Measurements from ENCODE around the gene BRI3.

BRI3 gene

DNA sequence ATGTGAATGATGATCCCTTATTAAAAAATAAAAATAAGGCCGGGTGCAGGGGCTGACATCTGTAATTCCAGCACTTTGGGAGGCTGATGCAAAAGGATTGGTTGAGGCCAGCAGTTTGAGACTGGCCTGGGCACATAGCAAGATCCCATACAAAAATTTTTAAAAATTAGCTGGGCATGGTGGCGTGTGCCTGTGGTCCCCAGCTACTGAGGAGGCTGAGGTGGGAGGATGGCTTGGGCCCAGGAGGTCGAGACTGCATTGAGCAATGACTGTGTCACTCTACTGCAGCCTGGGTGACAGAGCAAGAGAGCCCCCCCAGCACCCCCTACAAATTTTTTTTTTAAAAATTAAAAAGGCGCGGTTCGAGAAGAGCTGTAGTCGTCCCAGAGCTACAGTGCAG, 1.2 kb upstream of the BRI3 start:
- no peak overlapping the region for H3K27ac ChIP-seq (ENCODE audit: low read depth, low read length)
- 0 out of 2 replicates have a peak, but pooled peaks cover 4% of the 10 kb centered on the region for H3K36me3 ChIP-seq (ENCODE audit: insufficient read depth, low read length)
- no peaks in the 10 kb centered on the region for H3K27me3 ChIP-seq (ENCODE audit: insufficient read depth, low read length)
- no peaks in the 10 kb centered on the region for H3K9me3 ChIP-seq (ENCODE audit: insufficient read depth, low read depth, low read length)
- no peak overlapping the region; the same call in 1 of the 2 replicates for H3K9ac ChIP-seq (ENCODE audit: low read depth, low read length)
- H3K4me1 ChIP-seq (ENCODE audit: insufficient read depth, low read length): peaks cover 13% of the 10 kb centered on the region; the same call in 1 of the 2 replicates
- H3K4me3 ChIP-seq (ENCODE audit: low read length): peak overlapping the region; percentile 65
- 71% methylated on average over 7 of the region's 7 CpGs for WGBS

DNA sequence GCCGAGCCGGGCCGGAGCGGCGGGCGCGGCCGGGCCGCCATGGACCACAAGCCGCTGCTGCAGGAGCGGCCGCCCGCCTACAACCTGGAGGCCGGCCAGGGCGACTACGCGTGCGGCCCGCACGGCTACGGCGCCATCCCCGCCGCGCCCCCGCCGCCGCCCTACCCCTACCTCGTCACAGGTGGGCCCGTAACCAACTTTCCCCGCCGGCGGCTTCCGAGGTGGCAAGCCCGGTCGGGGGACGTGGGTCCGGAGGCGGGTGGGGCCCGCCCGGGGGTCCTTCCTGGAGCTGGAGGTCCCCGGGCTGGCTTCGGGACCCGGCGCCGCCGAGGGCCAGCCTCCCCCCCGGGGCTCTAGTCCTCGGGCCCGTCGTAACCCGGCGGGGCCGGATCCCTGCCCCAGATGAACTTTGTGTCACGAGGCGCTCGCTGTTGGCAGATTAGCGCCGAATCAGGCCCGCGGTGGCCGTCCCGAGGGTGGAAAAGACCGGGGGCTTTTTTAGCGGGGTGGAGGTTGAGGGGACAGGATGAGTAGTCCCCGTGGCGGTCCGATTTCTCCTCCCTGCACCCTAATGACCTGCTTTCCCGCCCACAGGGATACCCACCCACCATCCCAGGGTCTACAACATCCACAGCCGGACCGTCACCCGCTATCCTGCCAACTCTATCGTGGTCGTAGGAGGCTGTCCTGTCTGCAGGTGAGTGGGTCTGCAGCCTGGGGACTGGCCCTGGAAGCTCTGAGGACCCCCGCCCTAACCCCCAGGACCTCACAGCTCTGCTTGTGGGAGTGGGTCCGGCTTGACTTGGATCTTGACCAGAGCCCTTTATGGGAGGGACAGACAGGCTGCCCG, 496 bp downstream of the BRI3 start:
- Histone ChIP-seq H3K9me3 (ENCODE audit: insufficient read depth, low read depth, low read length) (no peaks in the 10 kb centered on the region), H3K9ac (ENCODE audit: low read depth, low read length) (peak overlapping the region; percentile 81), H3K27me3 (ENCODE audit: insufficient read depth, low read length) (no peaks in the 10 kb centered on the region), H3K4me1 (ENCODE audit: insufficient read depth, low read length) (peaks cover 24% of the 10 kb centered on the region), H3K27ac (ENCODE audit: low read depth, low read length) (no peak overlapping the region), H3K4me3 (ENCODE audit: low read length) (peak overlapping the region; percentile 79), H3K36me3 (ENCODE audit: insufficient read depth, low read length) (0 out of 2 replicates have a peak, but pooled peaks cover 4% of the 10 kb centered on the region)
- 2% methylated on average over 72 of the region's 77 CpGs for WGBS

DNA sequence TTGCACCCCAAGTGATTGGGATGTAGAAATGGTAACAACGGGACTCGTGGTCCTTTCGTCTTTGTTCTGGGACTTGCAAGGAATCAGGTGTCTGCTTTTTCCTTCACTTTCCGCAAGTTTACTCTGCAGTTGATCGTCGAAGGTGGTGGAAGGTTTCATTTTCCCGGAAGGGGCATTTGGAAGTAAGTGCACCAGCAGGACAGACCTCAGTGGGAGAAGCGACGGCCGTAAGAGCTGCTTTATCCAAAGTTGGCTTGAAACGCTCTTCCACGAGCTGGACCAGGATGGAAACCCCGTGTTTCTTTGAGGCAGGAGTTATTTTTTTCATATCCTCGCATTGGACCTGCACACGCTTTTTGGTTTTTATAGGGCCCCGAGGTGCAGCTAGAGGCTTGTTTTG, 1.2 kb downstream of the BRI3 start:
- Histone ChIP-seq H3K36me3 (ENCODE audit: insufficient read depth, low read length) (0 out of 2 replicates have a peak, but pooled peaks cover 4% of the 10 kb centered on the region), H3K27ac (ENCODE audit: low read depth, low read length) (no peak overlapping the region), H3K27me3 (ENCODE audit: insufficient read depth, low read length) (no peaks in the 10 kb centered on the region), H3K4me3 (ENCODE audit: low read length) (peak overlapping the region; percentile 79), H3K4me1 (ENCODE audit: insufficient read depth, low read length) (peaks cover 24% of the 10 kb centered on the region), H3K9ac (ENCODE audit: low read depth, low read length) (peak overlapping the region; percentile 81), H3K9me3 (ENCODE audit: insufficient read depth, low read depth, low read length) (no peaks in the 10 kb centered on the region)
- WGBS: 61% methylated on average over 16 of the region's 16 CpGs

DNA sequence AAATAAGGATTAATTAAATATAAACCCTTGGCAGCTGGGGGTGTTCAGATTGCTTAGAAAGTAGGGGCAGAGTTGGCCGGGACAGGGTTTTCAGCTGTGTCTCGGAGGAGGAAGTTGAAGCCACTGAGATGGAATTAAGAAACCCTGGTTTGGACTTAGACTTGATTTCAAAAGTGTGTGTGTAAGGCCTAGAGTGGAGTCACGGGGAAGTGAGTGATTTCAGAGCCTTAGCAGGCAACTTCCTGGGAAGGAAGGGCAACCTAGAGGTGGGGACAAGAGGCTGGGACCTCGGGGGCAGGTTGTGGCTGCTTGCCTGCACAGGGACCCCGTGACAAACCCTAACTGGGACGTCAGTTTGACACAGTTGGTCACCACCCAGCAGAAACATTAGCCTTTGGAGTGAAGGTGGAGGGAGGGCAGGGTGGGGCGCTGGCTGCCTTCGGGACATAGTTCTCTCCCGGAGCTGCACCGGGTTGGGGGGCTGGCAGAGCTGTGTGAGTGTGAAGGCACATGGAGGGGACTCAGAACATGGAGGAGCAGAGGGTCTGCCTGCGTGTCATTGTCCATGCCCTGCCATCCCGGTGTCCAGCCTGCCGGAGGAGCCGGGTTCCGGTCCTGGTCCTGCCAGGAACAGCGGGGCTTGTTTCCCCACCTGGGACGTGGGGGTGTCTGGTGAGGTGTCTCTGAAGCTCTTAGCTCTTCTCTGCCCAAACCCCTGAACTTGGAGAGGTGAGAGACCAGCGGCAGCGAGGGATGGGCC, 1.8 kb downstream of the BRI3 start:
- Histone ChIP-seq H3K9ac (ENCODE audit: low read depth, low read length) (0 out of 2 replicates have a peak overlapping the region, but pooled peaks have one; percentile 81), H3K27ac (ENCODE audit: low read depth, low read length) (no peak overlapping the region), H3K4me3 (ENCODE audit: low read length) (peak overlapping the region; percentile 79), H3K4me1 (ENCODE audit: insufficient read depth, low read length) (peaks cover 24% of the 10 kb centered on the region), H3K27me3 (ENCODE audit: insufficient read depth, low read length) (no peaks in the 10 kb centered on the region), H3K9me3 (ENCODE audit: insufficient read depth, low read depth, low read length) (no peaks in the 10 kb centered on the region), H3K36me3 (ENCODE audit: insufficient read depth, low read length) (peaks cover 9% of the 10 kb centered on the region; the same call in 1 of the 2 replicates)
- 91% methylated on average over 19 of the region's 19 CpGs for WGBS

DNA sequence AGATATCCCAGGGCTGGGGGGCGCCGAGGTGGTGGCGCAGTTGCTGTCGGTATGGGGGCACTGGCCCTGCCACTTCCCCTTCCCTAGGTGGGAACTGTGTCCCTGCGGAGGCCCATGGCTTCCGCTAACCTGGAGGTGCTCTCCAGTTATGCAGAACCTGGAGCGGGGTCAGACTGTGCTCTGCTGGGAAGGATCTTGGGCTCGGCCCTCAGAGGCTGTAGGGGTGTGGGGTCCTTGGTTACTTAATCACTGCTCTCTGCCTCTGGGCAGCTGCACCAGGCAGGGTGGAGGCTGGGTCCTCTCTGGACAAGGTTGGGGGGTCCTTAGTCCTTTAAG, 2.4 kb downstream of the BRI3 start:
- Histone ChIP-seq H3K27ac (ENCODE audit: low read depth, low read length) (no peak overlapping the region), H3K36me3 (ENCODE audit: insufficient read depth, low read length) (peaks cover 10% of the 10 kb centered on the region; the same call in 1 of the 2 replicates), H3K4me3 (ENCODE audit: low read length) (no peak overlapping the region), H3K9me3 (ENCODE audit: insufficient read depth, low read depth, low read length) (no peaks in the 10 kb centered on the region), H3K27me3 (ENCODE audit: insufficient read depth, low read length) (no peaks in the 10 kb centered on the region), H3K9ac (ENCODE audit: low read depth, low read length) (no peak overlapping the region), H3K4me1 (ENCODE audit: insufficient read depth, low read length) (peaks cover 24% of the 10 kb centered on the region)
- WGBS: 93% methylated on average over 8 of the region's 8 CpGs

DNA sequence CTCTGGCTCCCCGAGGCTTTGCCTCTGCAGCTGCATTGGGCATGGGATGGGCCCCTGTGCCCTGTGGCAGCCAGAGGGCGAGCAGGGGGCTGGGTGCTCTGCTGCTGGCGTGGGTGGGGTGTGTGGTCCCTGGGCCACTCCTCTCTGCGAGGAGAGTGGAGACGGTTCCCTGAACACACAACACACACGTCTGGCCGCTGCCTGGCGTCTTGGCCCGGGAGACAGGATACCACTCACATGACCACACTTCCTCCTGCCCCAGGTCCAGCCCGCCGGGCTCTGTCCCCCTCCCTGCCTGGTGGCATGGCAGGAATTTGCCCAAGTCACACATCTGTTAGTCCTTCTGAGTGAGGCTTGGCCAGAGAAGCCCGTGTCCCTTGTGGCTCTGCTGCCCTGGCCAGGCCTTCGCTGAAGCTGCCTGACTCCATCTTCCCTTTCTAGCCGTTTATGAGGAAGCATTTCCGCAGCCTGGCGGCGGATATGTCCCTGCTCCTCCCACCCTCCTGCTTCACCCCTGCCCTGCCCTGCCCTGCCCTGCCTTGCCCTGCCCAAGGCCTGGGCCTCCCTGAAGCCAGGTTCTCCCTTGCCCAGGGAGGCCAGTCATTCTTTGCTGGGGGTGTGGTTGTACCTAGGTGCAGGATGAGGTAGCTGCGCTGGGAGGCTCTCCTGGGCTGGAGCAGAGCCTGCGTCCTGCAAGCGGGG, 3.0 kb downstream of the BRI3 start:
- WGBS: 88% methylated on average over 20 of the region's 20 CpGs

DNA sequence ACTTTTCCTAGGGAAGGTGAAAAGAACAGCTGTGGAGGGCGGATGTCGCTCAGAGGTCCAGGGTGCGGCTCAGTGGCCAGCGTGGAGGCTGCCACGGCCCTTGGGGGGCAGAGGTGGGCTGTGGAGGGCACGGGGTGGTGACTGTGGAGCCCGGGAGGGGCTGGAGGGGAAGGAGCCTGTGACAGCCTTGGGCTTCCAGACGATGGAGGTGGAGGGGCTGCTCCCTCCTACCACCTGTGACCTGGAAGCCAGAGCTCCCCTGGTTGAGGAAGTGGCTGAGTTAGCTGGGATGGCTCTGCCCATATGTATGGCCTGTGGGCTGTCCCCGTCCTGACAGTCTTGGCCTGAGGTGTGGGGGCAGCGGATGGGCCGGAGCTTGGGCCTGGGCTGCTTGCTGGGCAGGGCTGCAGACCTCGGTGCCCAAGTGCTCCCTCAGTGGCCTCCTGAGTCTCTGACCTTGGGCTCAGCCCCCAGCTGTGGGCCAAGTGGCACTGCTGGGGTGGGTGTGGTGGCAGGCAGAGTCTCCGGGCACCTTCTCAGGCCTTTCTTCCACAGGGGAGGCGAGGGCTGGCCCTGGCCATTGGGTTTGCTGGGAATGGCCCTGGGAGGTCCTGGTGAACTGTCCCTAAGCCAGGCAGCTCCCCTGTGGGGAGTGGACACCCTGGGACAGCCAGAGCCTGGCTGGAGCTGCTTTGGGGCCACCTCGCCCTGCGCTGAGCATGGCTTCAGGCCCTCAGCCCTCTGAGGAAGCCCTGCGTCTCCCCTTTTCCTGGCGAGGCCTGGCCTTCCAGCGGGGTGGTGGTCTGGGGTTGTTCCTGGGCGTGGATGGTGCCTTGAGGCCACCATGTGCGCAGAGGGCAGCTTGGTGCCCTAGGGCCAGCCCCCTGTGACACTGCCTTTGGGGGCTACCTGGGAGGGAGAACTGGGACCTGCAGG, 3.9 kb downstream of the BRI3 start:
- peaks cover 24% of the 10 kb centered on the region for H3K4me1 ChIP-seq (ENCODE audit: insufficient read depth, low read length)
- H3K36me3 ChIP-seq (ENCODE audit: insufficient read depth, low read length): peaks cover 10% of the 10 kb centered on the region; the same call in 1 of the 2 replicates
- no peaks in the 10 kb centered on the region for H3K9me3 ChIP-seq (ENCODE audit: insufficient read depth, low read depth, low read length)
- 88% methylated on average over 20 of the region's 21 CpGs for WGBS
- no peak overlapping the region for H3K9ac ChIP-seq (ENCODE audit: low read depth, low read length)
- H3K27ac ChIP-seq (ENCODE audit: low read depth, low read length): peak overlapping the region; percentile 30
- no peaks in the 10 kb centered on the region for H3K27me3 ChIP-seq (ENCODE audit: insufficient read depth, low read length)
- no peak overlapping the region for H3K4me3 ChIP-seq (ENCODE audit: low read length)

More for the DNA sequence above, 3.0 kb downstream of the BRI3 start:
- Histone ChIP-seq H3K36me3 (ENCODE audit: insufficient read depth, low read length) (peaks cover 10% of the 10 kb centered on the region; the same call in 1 of the 2 replicates), H3K9ac (ENCODE audit: low read depth, low read length) (no peak overlapping the region), H3K4me3 (ENCODE audit: low read length) (no peak overlapping the region), H3K27ac (ENCODE audit: low read depth, low read length) (no peak overlapping the region), H3K9me3 (ENCODE audit: insufficient read depth, low read depth, low read length) (no peaks in the 10 kb centered on the region), H3K4me1 (ENCODE audit: insufficient read depth, low read length) (peaks cover 24% of the 10 kb centered on the region), H3K27me3 (ENCODE audit: insufficient read depth, low read length) (no peaks in the 10 kb centered on the region)

DNA sequence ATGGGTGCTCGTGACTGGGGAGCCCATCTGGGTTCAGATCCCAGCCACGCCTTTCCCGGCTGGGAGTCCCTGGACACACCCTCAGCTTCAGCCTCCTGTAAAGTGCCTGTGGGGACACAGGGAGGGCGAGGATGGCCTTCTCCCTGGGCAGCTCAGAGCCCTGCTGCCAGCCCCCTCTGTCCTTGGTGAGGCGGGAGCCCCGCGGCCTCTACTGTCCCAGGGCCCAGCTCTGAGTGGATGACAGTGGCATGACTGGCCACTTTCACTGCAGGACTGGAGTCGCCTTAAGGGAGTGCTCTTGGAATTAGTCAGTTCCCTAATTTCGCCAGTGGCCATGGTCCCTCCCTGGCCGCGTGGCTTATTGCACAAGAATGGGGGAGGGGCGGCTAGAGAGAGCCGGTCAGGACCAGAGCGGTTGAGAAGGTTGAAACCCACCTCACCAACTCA, 4.6 kb downstream of the BRI3 start:
- H3K4me1 ChIP-seq (ENCODE audit: insufficient read depth, low read length): peaks cover 24% of the 10 kb centered on the region

DNA sequence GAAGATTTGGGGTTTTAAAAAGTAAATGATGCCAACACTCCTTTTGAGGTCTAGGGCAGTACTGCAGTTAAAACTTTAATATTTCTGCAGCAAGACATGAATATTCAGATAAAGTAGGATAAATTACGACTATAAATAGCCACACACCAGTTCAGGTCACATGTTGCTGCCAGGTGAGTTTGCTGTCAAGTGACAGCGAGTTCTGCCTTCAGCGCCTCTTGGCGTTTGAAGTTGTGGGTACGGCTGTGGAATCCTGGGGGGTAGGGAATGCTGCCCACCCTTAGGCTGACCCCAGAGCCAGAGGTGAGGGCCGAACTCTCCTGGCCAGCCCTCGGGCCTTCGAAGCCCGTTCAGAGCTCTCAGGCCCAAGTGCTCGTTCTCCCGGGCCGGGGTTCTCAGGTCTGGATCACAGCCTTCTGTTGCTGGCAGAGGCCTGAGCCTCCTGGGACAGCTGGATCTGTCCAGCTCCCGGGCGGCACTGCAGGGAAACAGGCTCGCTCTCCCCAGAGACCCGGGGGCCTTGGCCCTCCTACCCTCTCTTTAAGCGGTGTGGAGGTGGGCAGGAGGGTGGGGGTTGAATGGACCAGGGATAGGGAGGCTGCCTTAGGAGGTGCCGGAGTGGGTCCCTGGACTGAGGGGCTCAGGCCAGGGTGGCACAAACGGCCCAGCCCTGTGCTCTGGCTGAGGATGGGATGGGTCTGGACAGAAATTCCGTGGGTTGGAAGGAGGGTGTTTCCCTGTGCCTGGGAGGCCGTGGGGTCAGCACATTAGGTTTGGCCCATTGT, 5.4 kb downstream of the BRI3 start:
- H3K9me3 ChIP-seq (ENCODE audit: insufficient read depth, low read depth, low read length): no peaks in the 10 kb centered on the region
- H3K4me1 ChIP-seq (ENCODE audit: insufficient read depth, low read length): peaks cover 24% of the 10 kb centered on the region
- H3K36me3 ChIP-seq (ENCODE audit: insufficient read depth, low read length): peaks cover 21% of the 10 kb centered on the region
- peak overlapping the region; percentile 30; the same call in 1 of the 2 replicates for H3K27ac ChIP-seq (ENCODE audit: low read depth, low read length)
- no peak overlapping the region for H3K4me3 ChIP-seq (ENCODE audit: low read length)
- H3K9ac ChIP-seq (ENCODE audit: low read depth, low read length): no peak overlapping the region
- WGBS: 89% methylated on average over 21 of the region's 21 CpGs
- no peaks in the 10 kb centered on the region for H3K27me3 ChIP-seq (ENCODE audit: insufficient read depth, low read length)

More for the DNA sequence above, 4.6 kb downstream of the BRI3 start:
- Histone ChIP-seq H3K27ac (ENCODE audit: low read depth, low read length) (peak overlapping the region; percentile 30), H3K36me3 (ENCODE audit: insufficient read depth, low read length) (peaks cover 14% of the 10 kb centered on the region), H3K9me3 (ENCODE audit: insufficient read depth, low read depth, low read length) (no peaks in the 10 kb centered on the region), H3K4me3 (ENCODE audit: low read length) (no peak overlapping the region), H3K27me3 (ENCODE audit: insufficient read depth, low read length) (no peaks in the 10 kb centered on the region), H3K9ac (ENCODE audit: low read depth, low read length) (no peak overlapping the region)
- 81% methylated on average over 14 of the region's 14 CpGs for WGBS

Data from HUES64 (cell line).